Measurements from ENCODE around the gene PCGF3. TPM values are rescaled to one million over a fixed set of nuclear protein-coding genes. Genes with fewer than 3 reads are reported as not detected.

Gene PCGF3
- total and polyA plus RNA-seq, 9 of the 15 experiments (the other 6 are each of a cell fraction or from before 2014, with no cell fraction given): 2.6 to 46.1 (median 20.3) TPM

GRCh38 chr4:675980-676870 lies 29.4 kb upstream of the PCGF3 start:
- intact Hi-C loops (cut with micrococcal nuclease) (no loop called here), in situ Hi-C loops (cut with MboI) (no loop called here)
- Histone ChIP-seq H3K36me3 (ENCODE audit: control insufficient read depth, insufficient read depth, low read length) (peaks cover 23% of the 10 kb centered on the region), H3K4me3 (no peak overlapping the region), H3K9ac (ENCODE audit: insufficient read depth in 1 of 2, low read depth in 2 of 2, low read length in 2 of 2) (peak overlapping the region in 1 of 2 experiments; percentile 85; a peak in 2 of 4 replicates), H3K9me1 (ENCODE audit: control insufficient read depth, insufficient read depth, low read length) (no peaks in the 10 kb centered on the region), H3K27me3 (ENCODE audit: control insufficient read depth in 2 of 2, insufficient read depth in 2 of 2, low read length in 2 of 2) (no peaks in the 10 kb centered on the region), H4K20me1 (replicated peaks; ENCODE audit: control insufficient read depth, insufficient read depth, low read length) (peaks cover 5% of the 10 kb centered on the region; the same call in 1 of the 2 replicates), H3K4me2 (ENCODE audit: insufficient read depth, low read length) (no peak overlapping the region), H3K27ac (ENCODE audit: extremely low read depth, low read depth, low read length) (no peak overlapping the region), H3K9me3 (replicated peaks; ENCODE audit: control insufficient read depth, insufficient read depth, low read depth, low read length) (no peaks in the 10 kb centered on the region), H3K79me2 (ENCODE audit: control insufficient read depth, insufficient read depth, low read length) (peaks cover 22% of the 10 kb centered on the region), H2AFZ (ENCODE audit: low read depth, low read length) (no peak overlapping the region), H3K4me1 (replicated peaks in 1 of 2; ENCODE audit: control insufficient read depth in 2 of 2, insufficient read depth in 2 of 2, low read length in 2 of 2) (peaks cover 15 to 79% of the 10 kb centered on the region in 2 experiments)
- POLR2A ChIA-PET: interaction anchor here (0.8 kb wide), 1 partner anchor 334 kb away, joined by 5 read pairs; no protein-coding TSS in a partner anchor
- 58% methylated on average over 13 of the region's 19 CpGs for whole genome bisulfite sequencing (ENCODE audit: insufficient coverage, low coverage, missing lambda C conversion rate)
- no peak for ATAC-seq
- CTCF ChIA-PET (ENCODE audit: low intra/inter-chr PET ratio): no interaction called here
- peak in 1 of 4 experiments; percentile 43 for DNase-seq (ENCODE audit: extremely low read depth in 1 of 4, low spot score in 3 of 4)
- FAIRE-seq: no peak
- no TSS peak for BruUV-seq (replicated peaks)
- TF ChIP-seq HOXB6 (CRISPR knock-in tag; IDR thresholded peaks at IDR 0.05; ENCODE audit: borderline replicate concordance) (no peak), ETS1 (conservative IDR thresholded peaks at IDR 0.05; ENCODE audit: control insufficient read depth, low read depth, low read length) (0 out of 2 replicates have a peak, but pooled peaks have one; percentile 32), ARNT (IDR thresholded peaks at IDR 0.05) (no peak), CBX3 (IDR thresholded peaks at IDR 0.05; ENCODE audit: borderline replicate concordance in 1 of 2, low read length in 2 of 2) (no peak), POLR2G (IDR thresholded peaks at IDR 0.05; ENCODE audit: low read depth, low read length) (peak; percentile 51; the same call in 1 of the 2 replicates), TFAP4 (CRISPR knock-in tag; IDR thresholded peaks at IDR 0.05; ENCODE audit: borderline replicate concordance) (peak; percentile 84), KLF16 (IDR thresholded peaks at IDR 0.05) (0 out of 2 replicates have a peak, but pooled peaks have one; percentile 35), SIN3A (IDR thresholded peaks at IDR 0.05; ENCODE audit: borderline replicate concordance in 2 of 2, control insufficient read depth in 1 of 2, low read depth in 2 of 2, low read length in 2 of 2) (0 out of 4 replicates have a peak, but pooled peaks of 1 of the 2 experiments have one; percentile 20), MEF2A (IDR thresholded peaks at IDR 0.05; ENCODE audit: control insufficient read depth, low read depth, low read length) (peak; percentile 54; the same call in 1 of the 2 replicates), CBFA2T2 (conservative IDR thresholded peaks at IDR 0.05) (peak; percentile 47; the same call in 1 of the 2 replicates), ZBTB34 (CRISPR knock-in tag; IDR thresholded peaks at IDR 0.05) (no peak), CBFA2T3 (IDR thresholded peaks at IDR 0.05) (peak; percentile 65), TCF3 (CRISPR knock-in tag; IDR thresholded peaks at IDR 0.05) (peak; percentile 21; the same call in 1 of the 2 replicates)

All from K562 (cell line).